GM19238 (cell line): ENCODE measurements around the gene GRID1.

Source experiments
- DNase-seq: peaks from one replicate; pipeline ENCODE4 v3.0.0; 2011; ENCODE audit warnings: low spot score; ENCODE audit not compliant: insufficient read length

The GRID1 gene

GRCh38 chr10:85609509-85609908 is 757.1 kb downstream of the GRID1 start:
- DNase-seq: no peak

GRCh38 chr10:85608706-85609105 is 757.9 kb downstream of the GRID1 start:
- DNase-seq: no peak

GRCh38 chr10:85607043-85607695 is 759.4 kb downstream of the GRID1 start:
- DNase-seq: no peak

- no peak for DNase-seq
Measured at GRCh38 chr10:85606401-85606800, 760.2 kb downstream of the GRID1 start.

GRCh38 chr10:85604884-85605283 is 761.7 kb downstream of the GRID1 start:
- no peak for DNase-seq

GRCh38 chr10:85604136-85604725 is 762.4 kb downstream of the GRID1 start:
- DNase-seq: no peak

- DNase-seq: no peak
Measured at GRCh38 chr10:85603151-85603940, 763.2 kb downstream of the GRID1 start.

- no peak for DNase-seq
Measured at GRCh38 chr10:85602713-85603112, 763.9 kb downstream of the GRID1 start.

GRCh38 chr10:85602306-85602705 is 764.3 kb downstream of the GRID1 start:
- no peak for DNase-seq

GRCh38 chr10:85601526-85601925 is 765.1 kb downstream of the GRID1 start:
- no peak for DNase-seq

GRCh38 chr10:85600744-85601081 is 765.9 kb downstream of the GRID1 start:
- no peak for DNase-seq

GRCh38 chr10:85600026-85600743 is 766.4 kb downstream of the GRID1 start:
- DNase-seq: no peak

GRCh38 chr10:85599081-85599480 is 767.5 kb downstream of the GRID1 start:
- no peak for DNase-seq

GRCh38 chr10:85598646-85599045 is 767.9 kb downstream of the GRID1 start:
- DNase-seq: no peak

- no peak for DNase-seq
Measured at GRCh38 chr10:85597006-85597405, 769.6 kb downstream of the GRID1 start.

- no peak for DNase-seq
Measured at GRCh38 chr10:85596389-85596788, 770.2 kb downstream of the GRID1 start.

- no peak for DNase-seq
Measured at GRCh38 chr10:85594239-85594638, 772.4 kb downstream of the GRID1 start.

GRCh38 chr10:85593226-85593772 is 773.3 kb downstream of the GRID1 start:
- DNase-seq: no peak

- DNase-seq: no peak
Measured at GRCh38 chr10:85581371-85581770, 785.2 kb downstream of the GRID1 start.

- DNase-seq: no peak
Measured at GRCh38 chr10:85580585-85580984, 786.0 kb downstream of the GRID1 start.

GRCh38 chr10:85578860-85579259 is 787.7 kb downstream of the GRID1 start:
- no peak for DNase-seq

- no peak for DNase-seq
Measured at GRCh38 chr10:85575441-85575840, 791.2 kb downstream of the GRID1 start.
